Stimulated activated CD4-positive, alpha-beta T cell treated with anti-CD3 and anti-CD28 coated beads, Interleukin-1b, Interleukin-23, amount 100 ng/mL, for 4 hours (primary cell): Measurements from ENCODE around the gene ATP13A2.

Source experiments
- DNase-seq, 2 donors: peaks; one replicate each; pipeline ENCODE4 v3.0.0-alpha.2; 2020; ENCODE audit warnings: low read depth in 2 of 2

Gene ATP13A2

DNA sequence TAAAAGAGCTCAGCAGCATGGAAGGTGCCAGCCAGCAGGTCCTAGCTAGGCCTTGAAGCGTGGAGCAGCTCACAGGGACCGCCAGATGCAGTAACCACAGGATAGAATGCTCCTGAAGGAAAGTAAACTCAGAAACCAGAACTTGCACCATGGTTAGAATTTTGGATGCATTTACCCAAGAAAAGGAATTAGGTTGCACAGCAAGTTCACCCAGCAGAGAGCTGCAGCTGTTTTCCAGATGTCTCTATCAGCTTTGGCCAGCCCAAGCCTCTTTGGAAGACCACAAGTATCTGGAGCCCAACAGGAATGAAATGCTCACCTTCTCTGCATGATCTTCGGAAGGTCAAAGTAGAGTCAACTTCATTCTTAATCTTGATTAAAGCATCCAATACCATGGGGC, 21.0 kb upstream of the ATP13A2 start:
- DNase-seq, result no peak

DNA sequence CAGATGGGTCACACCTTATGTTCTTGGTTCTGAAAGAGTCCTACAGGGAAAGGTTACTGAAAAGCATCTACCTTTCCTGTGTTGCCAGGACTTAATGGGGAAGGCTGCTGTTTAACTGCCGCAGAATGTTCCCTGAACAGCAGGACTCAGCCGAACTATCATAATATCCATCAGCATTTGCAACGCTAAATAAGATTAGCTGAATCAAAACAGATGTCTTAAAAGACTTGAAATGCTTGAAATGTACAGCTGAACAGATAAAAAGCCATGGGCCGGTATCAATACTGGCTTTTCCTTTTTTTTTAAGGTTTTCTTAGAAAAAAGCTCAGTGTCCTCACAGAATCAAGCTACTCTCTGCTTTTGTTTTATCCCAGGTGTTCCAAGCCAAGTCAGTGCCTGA, 19.7 kb upstream of the ATP13A2 start:
- DNase-seq, result no peak

DNA sequence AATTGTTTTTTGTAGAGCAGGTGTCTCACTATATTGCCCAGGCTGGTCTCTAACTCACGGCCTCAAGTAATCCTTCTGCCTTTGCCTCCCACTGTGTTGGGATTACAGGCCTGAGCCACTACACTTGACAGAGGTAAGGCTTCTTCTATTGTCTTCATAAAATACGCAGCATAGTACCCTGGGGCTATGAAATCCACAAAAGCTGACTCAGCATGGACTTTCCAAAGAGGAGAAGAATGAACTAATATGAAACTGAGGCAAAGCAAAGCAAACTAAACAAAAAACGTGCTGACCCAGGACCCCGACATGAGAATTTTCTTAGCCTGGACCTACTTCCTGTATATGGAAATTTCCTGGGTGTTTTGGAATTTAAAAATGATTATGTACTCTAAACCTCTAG, 18.5 kb upstream of the ATP13A2 start:
- no peak for DNase-seq

DNA sequence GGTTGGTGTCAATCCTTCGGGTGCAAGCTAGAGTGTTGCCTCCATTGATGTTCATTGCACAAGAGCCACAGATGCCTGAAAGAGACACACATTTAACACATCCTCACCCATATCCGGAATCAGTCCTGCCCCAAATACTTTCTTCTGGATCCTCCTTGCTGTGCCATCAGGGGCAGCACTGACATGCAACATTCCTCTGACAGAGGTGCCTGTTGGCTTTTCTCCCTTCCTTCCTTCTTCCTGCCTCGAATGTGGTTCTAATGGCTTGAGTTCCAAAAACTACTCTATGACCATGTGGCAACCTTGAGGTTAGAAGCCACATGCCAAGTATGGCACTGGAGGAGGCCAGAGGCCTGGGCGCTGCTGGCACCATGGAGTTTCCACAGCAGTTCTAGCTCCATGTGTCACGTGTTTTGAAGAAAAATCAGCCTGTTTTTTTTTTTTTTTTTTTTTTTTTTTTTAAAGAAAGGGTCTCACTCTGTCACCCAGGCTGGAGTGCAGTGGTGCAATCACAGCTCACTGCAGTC, 17.0 kb upstream of the ATP13A2 start:
- no peak for DNase-seq

DNA sequence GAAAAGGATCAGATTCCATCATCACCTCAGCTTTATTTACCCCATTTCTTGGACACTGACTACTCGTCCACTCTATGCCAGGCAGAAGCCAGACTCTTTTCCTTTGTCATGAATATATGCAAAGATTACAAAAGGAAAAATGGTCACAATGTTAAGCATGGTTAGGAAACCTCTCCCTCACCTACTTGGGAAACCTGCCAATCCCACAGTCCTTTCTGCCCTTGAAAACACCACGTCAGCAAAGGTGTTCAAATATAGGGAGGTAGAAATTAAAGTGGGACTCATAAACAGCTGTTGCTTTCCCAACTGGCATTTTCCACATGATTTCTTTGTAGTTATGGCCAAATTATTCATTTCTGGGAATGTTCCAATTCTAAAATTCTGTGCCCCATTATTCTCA, 16.2 kb upstream of the ATP13A2 start:
- no peak for DNase-seq

DNA sequence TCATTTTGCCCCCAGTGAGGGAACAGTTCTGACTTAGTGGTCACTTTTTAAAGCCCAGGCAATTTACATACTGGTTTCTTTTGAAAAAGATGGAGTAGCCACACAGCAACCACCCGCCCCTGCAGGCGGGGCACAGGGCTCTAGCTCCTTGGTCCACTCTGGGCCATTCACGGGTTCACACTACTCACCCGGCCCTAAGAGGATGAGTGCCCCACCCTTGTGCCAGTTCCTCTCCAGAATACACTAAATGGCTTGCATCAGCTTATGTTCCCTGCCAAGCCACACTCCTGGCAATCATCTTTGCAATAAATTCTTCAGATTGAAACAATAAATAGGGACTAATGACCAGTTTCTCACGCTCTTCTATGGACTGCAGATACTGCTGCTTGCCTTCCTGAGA, 15.7 kb upstream of the ATP13A2 start:
- no peak for DNase-seq

DNA sequence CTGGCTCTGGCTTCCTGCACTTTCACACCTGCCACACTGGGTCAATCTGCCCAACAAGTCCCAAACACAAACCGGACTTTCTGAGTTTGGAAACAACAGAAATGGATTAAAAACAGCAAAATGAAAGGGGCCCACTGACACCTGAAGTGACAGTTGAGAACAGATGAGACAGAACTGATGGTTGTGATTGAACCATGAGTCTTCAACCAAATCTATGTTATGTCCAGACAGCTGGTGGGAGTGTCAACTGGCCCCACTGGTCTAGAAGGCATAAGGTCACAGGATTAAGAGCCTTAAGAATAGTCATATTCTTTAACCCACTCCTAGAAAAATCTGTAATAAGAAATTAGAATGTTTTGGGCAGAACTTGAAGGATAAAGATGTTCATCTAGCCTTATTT, 13.0 kb upstream of the ATP13A2 start:
- no peak for DNase-seq

DNA sequence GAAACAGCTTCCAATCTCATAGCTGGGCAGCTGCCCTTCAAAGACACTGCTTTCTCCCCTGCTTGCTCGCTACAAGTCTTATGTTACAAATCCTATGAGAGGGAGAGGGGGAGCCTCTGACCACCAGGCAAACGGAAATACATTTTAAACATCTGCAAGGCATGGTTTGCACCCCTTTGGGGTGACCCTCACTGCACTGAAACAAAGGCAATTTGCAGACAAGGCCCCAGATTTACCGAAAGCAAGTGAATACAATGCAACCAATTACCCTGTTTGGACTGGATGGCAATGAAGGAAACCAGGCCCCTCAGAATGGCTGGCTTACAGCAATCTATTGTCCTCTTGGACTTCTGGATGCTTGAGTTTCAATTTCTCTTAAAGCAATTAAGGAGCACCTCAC, 11.8 kb upstream of the ATP13A2 start:
- DNase-seq, result no peak

DNA sequence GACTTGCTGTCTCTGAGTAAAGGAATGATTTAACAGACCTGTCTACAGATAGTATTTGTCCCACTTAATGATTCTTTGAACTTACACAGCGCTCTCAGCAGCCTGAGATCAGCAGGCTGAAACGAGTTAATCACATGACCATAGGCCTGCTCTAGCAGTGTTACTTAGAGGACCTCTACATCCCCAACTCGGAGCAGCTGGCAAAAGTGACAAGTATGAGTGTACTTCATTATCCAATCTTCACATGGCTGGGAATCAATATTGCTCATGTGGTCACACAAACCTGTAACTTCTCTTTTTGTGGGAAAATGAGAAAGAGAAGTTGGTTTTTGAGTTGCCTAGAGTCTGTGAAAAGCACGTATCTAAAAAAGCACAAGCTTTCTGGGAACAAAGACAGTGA, 11.4 kb upstream of the ATP13A2 start:
- no peak for DNase-seq

DNA sequence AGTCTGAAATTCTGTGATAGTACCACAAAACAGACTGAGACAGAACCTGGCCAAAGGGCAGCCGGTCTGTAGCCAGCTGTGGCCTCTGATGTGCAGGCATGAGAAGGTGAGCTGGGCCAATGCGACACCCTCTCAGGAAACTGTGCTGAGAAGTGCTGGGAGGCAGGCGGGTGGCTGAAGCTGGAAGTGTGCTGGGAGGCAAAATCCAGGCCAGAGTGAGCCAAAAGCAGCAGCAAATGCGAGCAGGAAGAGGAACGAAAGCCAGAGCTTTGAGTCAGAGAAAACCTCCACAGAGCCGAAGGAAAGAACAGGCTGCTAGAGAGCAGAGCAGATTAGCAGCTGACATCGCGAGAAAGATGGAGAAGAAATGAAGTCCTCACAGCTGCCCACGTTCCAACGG, 10.2 kb upstream of the ATP13A2 start:
- DNase-seq, result no peak

DNA sequence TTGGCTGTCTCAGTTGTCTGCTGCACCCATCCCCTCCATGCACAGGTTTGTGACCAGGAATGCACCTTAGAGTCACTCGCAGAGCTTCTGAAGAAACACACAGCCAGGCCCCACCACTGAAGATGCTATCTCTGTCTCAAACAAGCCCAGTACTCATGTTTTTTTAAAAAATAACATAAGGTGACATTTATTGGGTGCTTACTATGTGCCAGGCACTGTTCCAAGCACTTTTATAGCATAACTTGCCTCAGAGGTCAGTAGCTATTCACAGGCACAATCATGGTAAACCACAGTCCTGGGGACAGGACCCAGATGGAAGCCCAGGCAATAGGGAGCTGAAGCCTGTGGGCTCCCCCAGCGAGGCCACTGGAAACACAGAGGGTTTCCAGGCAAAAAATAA, 8.8 kb upstream of the ATP13A2 start:
- no peak for DNase-seq

DNA sequence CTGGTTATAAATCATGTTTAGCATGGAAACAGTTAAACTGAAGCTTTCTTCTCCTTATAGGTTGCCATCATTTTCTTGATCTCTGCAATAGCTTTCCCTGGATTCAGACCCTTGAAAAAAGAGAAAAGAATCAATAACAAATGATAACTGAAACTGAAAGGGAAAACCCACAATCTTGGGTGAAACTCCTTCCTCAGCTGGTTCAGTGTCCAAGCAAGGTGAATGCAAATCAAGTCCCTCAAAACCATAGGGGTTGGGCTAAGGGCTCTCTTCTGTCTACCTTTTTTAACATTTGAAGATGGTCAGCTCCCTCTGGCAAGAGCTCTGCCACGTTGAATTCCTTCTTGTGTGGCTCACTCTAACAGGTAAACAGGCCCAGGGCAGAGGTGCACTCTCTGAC, 7.1 kb upstream of the ATP13A2 start:
- no peak for DNase-seq

DNA sequence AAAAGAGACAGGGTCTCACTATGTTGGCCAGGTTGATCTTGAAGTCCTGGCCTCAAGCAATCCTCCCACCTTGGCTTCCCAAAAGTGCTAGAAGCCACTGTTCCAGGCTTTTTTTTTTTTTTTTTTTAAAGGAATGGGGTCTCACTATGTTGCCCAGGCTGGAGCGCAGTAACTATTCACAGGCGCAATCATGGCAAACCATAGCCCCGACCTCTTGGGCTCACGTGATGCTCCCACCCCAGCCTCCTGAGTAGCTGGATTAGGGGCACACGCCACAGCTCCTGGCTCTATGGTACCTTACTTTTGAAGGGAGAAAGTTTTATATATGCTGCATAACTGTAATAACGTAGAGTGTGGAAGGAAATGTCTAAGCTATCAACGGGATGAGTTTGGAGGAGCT, 5.7 kb upstream of the ATP13A2 start:
- DNase-seq, result no peak

DNA sequence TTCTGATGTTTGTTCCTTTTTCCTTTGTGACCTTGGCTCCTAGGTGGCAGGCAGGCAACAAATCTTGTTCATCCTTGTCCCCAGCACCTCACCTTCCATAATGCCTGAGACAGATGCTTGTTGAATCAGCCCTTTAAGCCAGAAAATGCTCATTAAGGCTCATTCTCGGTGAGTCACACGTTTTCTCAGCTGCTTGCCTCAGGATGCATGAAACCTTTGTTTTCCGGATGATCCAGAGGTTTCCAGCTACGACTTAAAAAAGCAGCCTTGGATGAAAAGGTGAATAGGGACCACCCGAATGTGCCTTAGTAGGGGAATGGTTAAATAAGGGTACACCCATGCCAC, 4.6 kb upstream of the ATP13A2 start:
- DNase-seq, result no peak

DNA sequence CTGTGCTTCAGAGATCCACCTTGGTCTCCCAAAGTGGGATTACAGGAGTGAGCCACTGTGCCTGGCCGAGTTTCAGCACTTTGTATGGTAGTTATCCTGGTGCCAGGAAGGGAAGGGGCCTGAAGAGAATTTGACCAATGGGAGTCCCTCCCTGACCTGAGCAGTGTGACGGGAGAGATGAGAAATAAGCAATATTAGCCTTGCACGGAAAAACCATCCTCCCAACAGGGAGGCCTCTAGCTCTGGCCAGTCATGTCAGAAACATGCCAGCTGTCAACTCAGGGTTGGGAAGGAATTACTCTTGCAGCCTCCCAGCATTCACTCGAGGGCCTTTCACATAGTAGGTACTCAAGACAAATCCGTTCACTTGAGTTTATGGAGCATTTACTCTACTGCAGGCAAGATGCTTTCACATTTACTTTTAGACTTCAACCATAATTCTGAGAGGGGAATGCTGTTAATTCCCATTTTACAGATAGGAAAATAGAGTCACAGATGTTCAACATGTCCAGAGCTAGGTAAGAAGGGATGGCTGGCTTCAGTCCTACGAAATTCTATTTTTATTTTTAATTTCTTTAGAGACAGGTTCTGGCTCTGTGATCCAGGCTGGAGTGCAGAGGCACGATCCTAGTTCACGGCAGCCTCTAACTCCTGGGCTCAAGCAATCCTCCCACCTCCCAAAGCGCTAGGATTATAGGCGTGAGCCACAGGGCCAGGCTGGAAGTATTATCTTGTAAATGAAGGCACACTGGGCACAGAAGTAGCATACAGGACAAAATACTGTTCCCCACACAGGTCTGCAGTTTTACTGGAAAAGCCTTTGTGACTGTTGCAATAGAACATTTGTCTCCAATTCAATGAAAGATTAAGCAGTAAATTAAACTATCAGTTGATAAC, 3.2 kb upstream of the ATP13A2 start:
- DNase-seq, result no peak

DNA sequence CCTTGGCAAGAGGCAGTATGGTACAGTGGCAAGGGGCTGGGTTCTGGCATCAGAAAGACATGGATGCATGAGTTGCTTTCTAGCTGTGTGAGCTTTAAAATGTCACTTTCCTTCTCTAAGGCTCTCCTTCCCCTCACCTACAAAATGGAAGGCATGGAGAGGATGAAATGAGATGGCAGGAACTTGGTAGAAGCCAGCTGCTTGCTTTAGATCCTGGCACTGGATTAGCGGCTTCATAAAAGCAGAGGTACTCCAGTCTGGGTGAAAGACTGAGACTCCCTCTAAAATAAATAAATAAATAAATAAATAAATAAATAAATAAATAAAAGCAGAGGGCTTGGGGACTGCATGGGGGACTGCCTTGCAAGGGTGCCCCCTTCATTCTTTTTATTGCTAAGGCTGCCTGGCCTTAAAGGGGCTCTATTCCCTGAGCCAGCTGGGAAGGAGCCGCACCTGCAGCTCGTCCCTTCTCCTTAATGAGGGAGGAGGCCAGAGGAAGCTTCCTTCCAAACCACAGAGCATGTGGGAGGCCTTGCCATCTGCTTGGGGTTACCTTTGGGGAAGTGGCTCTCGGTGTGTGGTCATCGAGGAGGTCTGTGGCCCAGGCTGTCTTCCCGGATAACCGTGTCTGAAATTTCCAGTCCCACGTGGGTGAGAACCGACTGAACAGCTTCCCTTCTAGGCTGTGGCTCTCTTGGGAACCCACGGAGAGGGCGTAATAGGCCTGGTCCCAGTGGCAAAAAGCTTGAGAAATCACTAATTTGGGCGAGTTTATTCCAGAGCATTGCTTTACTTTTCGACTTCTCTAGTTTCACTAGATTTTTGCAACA, 2.0 kb upstream of the ATP13A2 start:
- no peak for DNase-seq

DNA sequence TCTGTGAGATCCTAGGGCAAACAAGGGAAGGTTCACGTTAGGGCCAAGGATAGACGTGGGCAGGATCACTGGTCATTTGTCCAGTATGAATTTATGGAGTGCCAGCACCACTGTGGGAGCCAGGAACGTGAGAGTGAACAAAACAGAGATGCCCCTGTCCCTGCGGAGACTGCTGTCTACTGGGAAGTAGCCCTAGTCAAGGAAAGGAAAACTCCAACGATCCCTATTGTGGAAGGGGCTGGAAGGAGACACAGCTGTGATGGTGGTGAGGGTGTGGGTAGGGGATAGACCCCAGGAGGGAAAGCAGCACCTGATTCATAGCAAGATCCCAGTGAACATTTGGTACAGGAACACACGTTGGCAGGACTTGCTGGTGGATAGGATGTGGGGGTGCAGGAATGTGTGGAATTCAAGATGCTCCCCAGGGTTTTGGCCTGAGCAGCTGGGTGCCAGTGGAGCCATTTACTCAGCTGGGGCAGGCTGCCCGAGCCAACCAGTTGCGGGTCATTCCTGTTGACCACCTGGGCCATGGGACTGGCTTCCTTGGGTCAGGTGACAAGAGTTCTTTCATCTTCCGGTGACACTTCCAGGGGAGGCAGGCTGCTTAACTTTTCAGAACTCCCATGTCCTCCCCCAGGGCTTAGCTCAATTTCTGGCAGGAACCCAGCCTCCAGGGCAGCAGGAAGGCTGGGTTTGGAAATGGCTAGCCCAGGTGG, 1.2 kb upstream of the ATP13A2 start:
- DNase-seq, result no peak

DNA sequence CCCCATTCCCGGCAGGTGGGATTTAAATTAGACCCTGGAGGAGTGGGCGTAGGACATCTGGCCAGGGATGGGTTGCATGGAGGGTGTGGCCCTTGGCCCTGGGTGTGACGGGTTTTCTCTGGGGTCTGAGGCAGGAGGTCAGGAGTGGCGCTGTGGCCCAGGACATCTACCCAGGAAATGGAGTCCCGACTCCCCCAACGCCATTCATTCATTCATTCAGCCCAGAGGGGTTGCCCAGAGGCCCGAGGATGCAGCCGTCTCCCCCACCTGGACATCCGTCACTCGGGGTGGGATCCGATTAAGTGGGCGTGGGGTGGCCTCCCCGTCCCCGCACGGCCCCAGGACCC, 663 bp downstream of the ATP13A2 start:
- no peak for DNase-seq

DNA sequence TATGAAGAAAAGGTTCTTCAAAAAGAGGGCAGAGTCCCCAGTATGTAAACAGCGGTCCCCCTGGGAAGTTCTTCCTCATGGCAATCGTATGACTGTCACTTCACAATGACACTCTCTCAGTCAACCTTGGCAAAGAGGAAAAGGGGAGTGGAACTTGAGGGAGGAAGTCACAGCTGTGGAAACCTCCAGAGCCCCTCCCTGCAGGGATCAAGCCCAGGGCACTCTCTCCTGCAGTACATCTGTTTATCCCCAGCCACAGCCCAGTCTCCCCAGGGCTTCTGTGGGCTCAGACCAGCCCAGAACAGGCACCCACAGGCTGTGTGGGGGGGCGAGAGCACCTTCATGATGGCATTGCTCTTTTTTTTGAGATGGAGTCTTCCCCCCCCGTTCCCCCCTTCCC, 2.0 kb downstream of the ATP13A2 start:
- DNase-seq, result no peak

DNA sequence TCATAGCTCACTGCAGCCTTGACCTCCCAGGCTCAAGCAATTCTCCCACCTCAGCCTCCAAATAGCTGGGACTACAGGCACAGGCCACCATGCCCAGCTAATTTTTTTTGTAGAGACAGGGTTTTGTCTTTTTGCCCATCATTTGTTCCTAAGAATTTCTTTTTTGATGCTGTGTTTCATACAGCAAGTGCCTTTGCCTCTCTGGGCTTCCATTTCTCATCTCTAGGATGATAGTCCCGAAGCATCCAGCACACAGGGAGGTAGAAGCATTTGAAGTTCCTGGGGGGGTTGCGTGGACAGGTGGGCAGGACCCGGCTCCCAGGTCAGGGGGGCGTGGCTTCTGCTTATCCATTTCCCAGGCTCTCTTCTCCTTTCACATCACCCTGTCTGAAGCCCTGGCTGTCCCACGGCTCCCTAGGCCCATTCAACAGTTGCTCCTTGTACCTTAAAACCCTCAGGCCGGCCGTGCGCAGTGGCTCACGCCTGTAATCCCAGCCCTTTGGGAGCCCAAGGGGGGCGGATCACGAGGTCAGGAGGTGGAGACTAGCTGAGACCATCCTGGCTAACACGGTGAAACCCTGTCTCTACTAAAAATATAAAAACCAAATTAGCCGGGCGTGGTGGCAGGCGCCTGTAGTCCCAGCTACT, 3.4 kb downstream of the ATP13A2 start:
- no peak for DNase-seq

DNA sequence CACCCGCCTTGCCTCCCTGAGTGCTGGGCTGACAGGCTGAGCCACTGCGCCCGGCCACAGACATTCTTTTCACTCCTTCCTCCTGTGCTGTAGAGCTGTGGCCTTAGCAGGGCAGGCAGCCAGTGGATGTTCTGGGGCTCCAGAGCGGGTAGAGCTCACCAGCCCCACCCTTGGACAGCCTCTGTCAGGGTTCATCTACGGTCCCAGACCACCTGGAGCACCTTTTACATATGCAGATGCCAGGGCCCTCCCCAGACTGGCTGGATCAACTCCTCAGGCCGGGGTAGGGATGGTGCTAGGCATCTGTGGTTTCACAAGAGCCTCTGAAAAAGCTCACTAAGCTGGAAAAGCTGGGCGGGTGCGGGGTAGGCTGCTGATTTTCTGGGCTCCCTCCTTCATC, 4.6 kb downstream of the ATP13A2 start:
- no peak for DNase-seq

DNA sequence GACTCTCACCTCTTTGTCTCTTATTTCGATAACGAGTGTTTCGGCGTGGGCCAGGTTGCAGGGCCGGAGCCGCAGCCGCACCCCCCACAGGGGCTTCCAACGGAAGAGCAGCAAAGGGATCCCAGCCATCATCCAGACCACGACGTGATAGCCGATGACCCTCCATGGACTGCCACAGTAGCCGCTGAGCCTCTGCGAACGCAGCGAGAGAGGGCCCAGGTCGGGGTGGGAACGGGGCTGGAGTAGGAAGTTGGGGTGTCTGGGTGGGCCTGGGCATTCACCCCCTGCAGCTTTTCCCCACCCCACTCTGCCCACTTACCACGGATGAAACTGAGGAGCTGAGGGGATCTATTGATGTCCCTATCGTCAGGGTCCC, 6.4 kb downstream of the ATP13A2 start:
- DNase-seq, result no peak
